Pancreas (tissue), 10 donors: ENCODE data around the gene PDE4B. TPM values are rescaled to one million over a fixed set of nuclear protein-coding genes. Genes with fewer than 3 reads are reported as not detected.

ENCODE experiments used
- ATAC-seq, 4 donors: fragments of 200-7000 bp; cut with Tn5 transposase; one replicate each; pipeline versions ENCODE4 v1.8.0 to v1.9.1; 2020; ENCODE audit warnings: mild to moderate bottlenecking in 4 of 4, moderate library complexity in 4 of 4
- DNase-seq, 6 donors: peaks; one replicate each; pipeline ENCODE4 v3.0.0-alpha.2; 2020
- FAIRE-seq: peaks from 2 replicates; lab custom pipeline; 2012; peaks lifted over from hg19 to GRCh38; lab: Jason Lieb, UNC
- H3K27ac ChIP-seq, 4 donors: fragments of 200-600 bp; sonication (generic); 1 replicate in 3 of 4; 2 replicates in 1 of 4; pipeline versions ENCODE4 v1.5.0 to v1.8.0; 2020
- H3K27me3 ChIP-seq, 4 donors: fragments of 200-600 bp; one replicate each; pipeline ENCODE4 v1.8.0; 2021
- H3K36me3 ChIP-seq, 3 donors: fragments of 200-600 bp; sonication (generic) in 1 of 3; one replicate each; pipeline versions ENCODE4 v1.5.0 to v1.8.0; 2020 to 2021
- H3K4me1 ChIP-seq, 3 donors: fragments of 200-600 bp; one replicate each; pipeline ENCODE4 v1.8.0; 2021
- H3K4me3 ChIP-seq, 4 donors: fragments of 200-600 bp; sonication (generic) in 2 of 4; one replicate each; pipeline versions ENCODE4 v1.5.0 to v1.8.0; 2020 to 2021
- H3K9me3 ChIP-seq, 4 donors: fragments of 200-600 bp; one replicate each; pipeline ENCODE4 v1.8.0; 2021
- WGBS, 2 donors: extraction: QIAGEN DNeasy Blood & Tissue Kit; methylation state at CpG; one replicate each; pipeline ENCODE4 v1.1.7; 2013; 5-methylcytosine and 5-hydroxymethylcytosine counted together
- intact Hi-C, 3 donors: fragments of 100-400 bp; cut with DNase I; formaldehyde crosslinking; loops; one replicate each; pipeline versions ENCODE4 v1.11.1 to v1.14.2; 2022
- polyA plus RNA-seq, 2 donors: library from polyadenylated mRNA; stranded (reverse); fragments of 200-250 nt; gene quantifications; one replicate each; pipeline ENCODE4 v1.2.3, GENCODE V29; 2013
- total RNA-seq, 6 donors: library from RNA; stranded (reverse); fragmentation: NEBNext Ultra II Directional in 4 of 6; extraction: Animal tissue kit (Norgen Biotek cat#: 25700) in 4 of 6; gene quantifications; one replicate each; pipeline versions ENCODE4 v1.2.1 to v1.2.4, GENCODE V29; 2021 to 2023
- TF ChIP-seq, protein P1 (sequence below), 4 donors: fragments of 200-600 bp; sonication (generic) in 3 of 4; IDR thresholded peaks; one replicate each; pipeline versions ENCODE4 v1.5.0 to v1.8.0; 2021; ENCODE audit warnings: antibody characterized with exemption in 4 of 4
- donor health status: healthy with polysubstance abuse.
- donor health status: DM: no; HTN: no; CAD: no; lungs with moderate emphysema.
- donor health status: DM: no; HTN: no; CAD: no.
- donor health status: control.
- donor health status: control.
- donor health status: Bipolar disorder and iron deficiency.
- donor health status: DM: yes; HTN: yes; CAD: no.
- donor health status: DM: no; HTN: no; CAD: no.
- donor health status: DM: no; HTN: no; CAD: no.
- donor health status: DM: yes; HTN: yes; CAD: no.

The PDE4B gene
- total and polyA plus RNA-seq, 8 donors, result 0.23 to 3.7 (median 0.92) TPM

DNA sequence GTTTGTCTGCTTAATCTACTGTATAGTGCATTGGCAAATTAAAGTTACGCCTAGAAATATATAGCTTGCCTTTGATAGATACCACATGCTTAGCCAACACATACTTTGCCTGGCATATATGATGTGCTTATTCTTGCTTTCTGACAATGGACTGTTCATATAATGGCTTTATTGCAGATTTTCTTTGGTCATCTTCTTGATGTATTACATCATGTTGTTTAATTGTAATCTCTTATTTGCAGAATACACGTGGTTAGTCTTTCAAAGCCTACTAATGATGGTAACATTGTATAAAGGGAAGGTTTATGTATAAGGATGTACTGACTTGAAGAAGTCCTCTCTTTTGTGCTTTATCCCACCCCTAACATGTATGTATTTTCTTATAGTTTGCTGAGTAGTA lies 201.5 kb downstream of the PDE4B start:
- WGBS, 2 donors, result 52 to 69% methylated on average over 2 of the region's 2 CpGs
- H3K27me3 ChIP-seq, result no peaks in the 10 kb centered on the region
- intact Hi-C loops, result no loop called here
- no peak for FAIRE-seq
- no peaks in the 10 kb centered on the region for H3K9me3 ChIP-seq
- H3K36me3 ChIP-seq, result no peaks in the 10 kb centered on the region
- no peak overlapping the region for H3K27ac ChIP-seq
- no peak for ATAC-seq
- TF ChIP-seq, protein P1, sequence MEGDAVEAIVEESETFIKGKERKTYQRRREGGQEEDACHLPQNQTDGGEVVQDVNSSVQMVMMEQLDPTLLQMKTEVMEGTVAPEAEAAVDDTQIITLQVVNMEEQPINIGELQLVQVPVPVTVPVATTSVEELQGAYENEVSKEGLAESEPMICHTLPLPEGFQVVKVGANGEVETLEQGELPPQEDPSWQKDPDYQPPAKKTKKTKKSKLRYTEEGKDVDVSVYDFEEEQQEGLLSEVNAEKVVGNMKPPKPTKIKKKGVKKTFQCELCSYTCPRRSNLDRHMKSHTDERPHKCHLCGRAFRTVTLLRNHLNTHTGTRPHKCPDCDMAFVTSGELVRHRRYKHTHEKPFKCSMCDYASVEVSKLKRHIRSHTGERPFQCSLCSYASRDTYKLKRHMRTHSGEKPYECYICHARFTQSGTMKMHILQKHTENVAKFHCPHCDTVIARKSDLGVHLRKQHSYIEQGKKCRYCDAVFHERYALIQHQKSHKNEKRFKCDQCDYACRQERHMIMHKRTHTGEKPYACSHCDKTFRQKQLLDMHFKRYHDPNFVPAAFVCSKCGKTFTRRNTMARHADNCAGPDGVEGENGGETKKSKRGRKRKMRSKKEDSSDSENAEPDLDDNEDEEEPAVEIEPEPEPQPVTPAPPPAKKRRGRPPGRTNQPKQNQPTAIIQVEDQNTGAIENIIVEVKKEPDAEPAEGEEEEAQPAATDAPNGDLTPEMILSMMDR (IDR thresholded peaks at IDR 0.05), result no peak
- no peaks in the 10 kb centered on the region for H3K4me1 ChIP-seq
- H3K4me3 ChIP-seq, result no peak overlapping the region
- DNase-seq, result no peak

DNA sequence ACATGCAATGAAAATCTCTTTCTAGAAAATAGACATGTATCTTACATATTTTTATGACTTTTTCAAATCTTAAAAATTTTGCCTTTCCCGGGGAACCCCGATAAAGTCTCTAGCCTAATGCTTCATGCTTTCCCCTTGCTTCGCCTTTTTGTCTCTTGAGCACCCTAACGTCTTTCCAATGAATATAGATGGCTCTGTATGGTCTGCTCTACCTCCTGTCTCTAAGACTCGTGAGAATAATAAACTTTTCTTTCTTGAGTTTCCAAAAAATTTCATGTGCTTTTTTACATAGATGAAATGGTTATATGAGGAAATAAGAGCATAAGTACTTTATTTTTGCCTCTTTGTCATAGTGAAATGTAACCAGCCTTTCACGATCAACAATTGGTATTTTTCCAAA lies 202.6 kb downstream of the PDE4B start:
- H3K27ac ChIP-seq, result no peak overlapping the region
- no peak overlapping the region for H3K4me3 ChIP-seq
- FAIRE-seq, result no peak
- 52 to 55% methylated on average over 6 of the region's 6 CpGs for WGBS, 2 donors
- H3K27me3 ChIP-seq, result no peaks in the 10 kb centered on the region
- H3K4me1 ChIP-seq, result no peaks in the 10 kb centered on the region
- no peak for DNase-seq
- ATAC-seq, result no peak
- no peaks in the 10 kb centered on the region for H3K36me3 ChIP-seq
- TF ChIP-seq, protein P1 (IDR thresholded peaks at IDR 0.05), result no peak
- H3K9me3 ChIP-seq, result no peaks in the 10 kb centered on the region
- intact Hi-C loops, result no loop called here

DNA sequence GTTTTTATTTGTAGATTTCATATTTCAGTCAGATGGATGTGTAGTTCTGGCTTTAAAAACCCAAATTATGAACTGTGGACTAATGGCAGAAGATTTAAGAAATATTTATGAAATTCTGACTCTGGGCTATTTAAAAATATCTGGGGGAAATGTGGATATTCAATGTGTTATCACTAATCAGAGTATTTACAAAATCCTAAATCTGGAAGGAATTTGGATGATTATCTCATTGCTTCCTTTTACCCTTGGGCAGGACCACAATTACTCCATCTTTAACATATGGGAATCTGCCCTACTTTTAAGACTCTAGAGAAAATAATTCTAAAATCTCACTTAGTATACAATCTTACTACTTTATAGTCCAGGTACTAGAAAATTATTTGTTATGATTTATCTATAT lies 203.2 kb downstream of the PDE4B start:
- intact Hi-C loops, result no loop called here
- FAIRE-seq, result no peak
- ATAC-seq, result no peak
- no peak for DNase-seq
- Histone ChIP-seq H3K27ac (no peak overlapping the region), H3K4me1 (no peaks in the 10 kb centered on the region), H3K4me3 (no peak overlapping the region), H3K9me3 (no peaks in the 10 kb centered on the region), H3K36me3 (no peaks in the 10 kb centered on the region), H3K27me3 (no peaks in the 10 kb centered on the region)
- TF ChIP-seq, protein P1 (IDR thresholded peaks at IDR 0.05), result no peak

DNA sequence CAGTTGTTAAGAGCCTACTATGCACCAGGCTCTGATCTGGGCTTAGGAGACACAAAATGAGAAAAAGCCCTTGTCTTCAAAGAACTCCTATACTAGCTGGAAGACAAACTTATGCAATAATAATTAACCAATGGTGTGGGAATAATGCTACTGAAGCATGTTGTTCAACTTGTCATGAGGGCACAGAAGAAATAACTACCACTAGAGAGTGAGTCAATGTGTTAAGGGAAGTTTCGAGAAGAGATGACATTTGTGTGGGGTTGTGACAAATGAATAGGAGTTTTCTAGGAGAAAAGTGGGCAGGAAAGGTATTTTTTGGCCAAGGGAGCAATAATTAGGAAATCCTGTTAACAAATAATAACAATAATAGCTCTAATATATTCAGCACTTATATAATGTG lies 205.0 kb downstream of the PDE4B start:
- ATAC-seq (no peak), DNase-seq (no peak), FAIRE-seq (no peak)
- Histone ChIP-seq H3K27ac (no peak overlapping the region), H3K36me3 (no peaks in the 10 kb centered on the region), H3K4me1 (no peaks in the 10 kb centered on the region), H3K4me3 (no peak overlapping the region), H3K27me3 (peaks cover 0 to 4% (median 0%) of the 10 kb centered on the region in 4 donors), H3K9me3 (no peaks in the 10 kb centered on the region)
- WGBS, 2 donors, result 53 to 88% methylated on average over 1 of the region's 1 CpG
- TF ChIP-seq, protein P1 (IDR thresholded peaks at IDR 0.05), result no peak
- intact Hi-C loops, result no loop called here

DNA sequence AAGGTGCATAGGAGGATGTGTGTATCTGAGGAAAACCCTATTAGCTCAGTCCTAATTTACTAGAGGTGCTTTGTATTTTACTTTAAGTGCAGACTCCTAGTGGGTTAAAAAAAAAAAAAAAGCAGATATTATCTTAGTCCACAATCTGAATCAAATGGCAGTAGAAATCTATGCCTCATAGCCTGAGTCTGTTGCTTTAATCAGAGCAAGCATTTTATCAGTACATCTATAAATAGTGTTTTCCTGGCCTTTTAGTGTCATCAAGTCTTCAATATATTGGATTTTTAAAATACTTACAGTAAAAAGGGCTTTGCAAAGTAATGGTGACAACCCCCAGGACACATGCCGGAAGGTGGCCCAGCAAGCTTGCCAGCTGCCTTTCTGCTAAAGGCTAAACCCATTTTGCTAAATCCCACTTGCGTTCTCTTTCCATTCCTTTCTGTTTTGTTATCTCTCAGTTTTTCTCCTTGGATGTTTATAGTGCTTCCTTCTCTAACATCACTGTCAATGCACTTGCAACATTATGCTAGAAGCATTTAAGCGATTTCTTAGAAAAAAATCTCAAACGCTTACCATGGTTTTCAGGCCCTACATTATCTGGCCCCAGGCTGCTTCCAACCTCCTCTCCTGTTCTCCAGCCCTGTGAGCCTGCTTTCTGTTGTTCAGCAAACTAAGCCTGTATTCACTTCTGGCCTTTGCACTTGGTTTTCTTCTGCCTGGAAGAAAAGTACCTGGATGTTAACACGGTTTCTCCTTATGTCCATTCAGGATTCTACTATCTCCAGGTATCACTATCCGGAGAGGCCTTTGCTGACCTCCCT lies 206.3 kb downstream of the PDE4B start:
- Histone ChIP-seq H3K27me3 (peaks cover 0 to 4% (median 0%) of the 10 kb centered on the region in 4 donors), H3K4me3 (no peak overlapping the region), H3K9me3 (no peaks in the 10 kb centered on the region), H3K27ac (no peak overlapping the region), H3K36me3 (no peaks in the 10 kb centered on the region), H3K4me1 (no peaks in the 10 kb centered on the region)
- WGBS, 2 donors, result 83 to 89% methylated on average over 6 of the region's 6 CpGs
- no peak for FAIRE-seq
- no peak for ATAC-seq
- TF ChIP-seq, protein P1 (IDR thresholded peaks at IDR 0.05), result no peak
- intact Hi-C loops, result no loop called here
- DNase-seq, result no peak
